GM19468 (cell line): ENCODE measurements around the gene LRP1B.

Experiments
- ATAC-seq: cut with Tn5 transposase; IDR thresholded peaks from one replicate; pipeline ENCODE4 v1.9.1; 2021; ENCODE audit warnings: mild to moderate bottlenecking, moderate library complexity, moderate number of reproducible peaks; ENCODE audit not compliant: unreplicated experiment; ENCODE audit errors: extremely low read depth

Gene LRP1B

GRCh38 chr2:141611981-141612380, 518.8 kb downstream of the LRP1B start:
- no peak for ATAC-seq

GRCh38 chr2:141611176-141611571, 519.6 kb downstream of the LRP1B start:
- ATAC-seq, result no peak

GRCh38 chr2:141610564-141611175, 520.1 kb downstream of the LRP1B start:
- no peak for ATAC-seq

- no peak for ATAC-seq
Measured at GRCh38 chr2:141605163-141605562, 525.7 kb downstream of the LRP1B start.

- ATAC-seq, result no peak
Measured at GRCh38 chr2:141601511-141602152, 529.2 kb downstream of the LRP1B start.

- ATAC-seq, result no peak
Measured at GRCh38 chr2:141599721-141600120, 531.1 kb downstream of the LRP1B start.

GRCh38 chr2:141598982-141599381, 531.8 kb downstream of the LRP1B start:
- ATAC-seq, result no peak

GRCh38 chr2:141595316-141595920, 535.4 kb downstream of the LRP1B start:
- no peak for ATAC-seq

GRCh38 chr2:141591787-141592186, 539.0 kb downstream of the LRP1B start:
- ATAC-seq, result no peak

- ATAC-seq, result no peak
Measured at GRCh38 chr2:141590620-141591019, 540.2 kb downstream of the LRP1B start.

- no peak for ATAC-seq
Measured at GRCh38 chr2:141589314-141589713, 541.5 kb downstream of the LRP1B start.

GRCh38 chr2:141586985-141587384, 543.8 kb downstream of the LRP1B start:
- no peak for ATAC-seq

GRCh38 chr2:141582213-141582612, 548.6 kb downstream of the LRP1B start:
- ATAC-seq, result no peak

- ATAC-seq, result no peak
Measured at GRCh38 chr2:141579071-141579470, 551.7 kb downstream of the LRP1B start.

- ATAC-seq, result no peak
Measured at GRCh38 chr2:141570474-141571131, 560.2 kb downstream of the LRP1B start.

GRCh38 chr2:141569941-141570340, 560.9 kb downstream of the LRP1B start:
- no peak for ATAC-seq

GRCh38 chr2:141565597-141565996, 565.2 kb downstream of the LRP1B start:
- ATAC-seq, result no peak

- ATAC-seq, result no peak
Measured at GRCh38 chr2:141560723-141561122, 570.1 kb downstream of the LRP1B start.

GRCh38 chr2:141557329-141558095, 573.3 kb downstream of the LRP1B start:
- no peak for ATAC-seq

GRCh38 chr2:141555876-141556470, 574.8 kb downstream of the LRP1B start:
- no peak for ATAC-seq
